ENCODE results near the gene GRIN2D. TPM values are rescaled to one million over a fixed set of nuclear protein-coding genes. Genes with fewer than 3 reads are reported as not detected.

GRIN2D gene
- total RNA-seq, 4 donors from 2014 or later = 0.42 to 0.90 (median 0.51) TPM

DNA sequence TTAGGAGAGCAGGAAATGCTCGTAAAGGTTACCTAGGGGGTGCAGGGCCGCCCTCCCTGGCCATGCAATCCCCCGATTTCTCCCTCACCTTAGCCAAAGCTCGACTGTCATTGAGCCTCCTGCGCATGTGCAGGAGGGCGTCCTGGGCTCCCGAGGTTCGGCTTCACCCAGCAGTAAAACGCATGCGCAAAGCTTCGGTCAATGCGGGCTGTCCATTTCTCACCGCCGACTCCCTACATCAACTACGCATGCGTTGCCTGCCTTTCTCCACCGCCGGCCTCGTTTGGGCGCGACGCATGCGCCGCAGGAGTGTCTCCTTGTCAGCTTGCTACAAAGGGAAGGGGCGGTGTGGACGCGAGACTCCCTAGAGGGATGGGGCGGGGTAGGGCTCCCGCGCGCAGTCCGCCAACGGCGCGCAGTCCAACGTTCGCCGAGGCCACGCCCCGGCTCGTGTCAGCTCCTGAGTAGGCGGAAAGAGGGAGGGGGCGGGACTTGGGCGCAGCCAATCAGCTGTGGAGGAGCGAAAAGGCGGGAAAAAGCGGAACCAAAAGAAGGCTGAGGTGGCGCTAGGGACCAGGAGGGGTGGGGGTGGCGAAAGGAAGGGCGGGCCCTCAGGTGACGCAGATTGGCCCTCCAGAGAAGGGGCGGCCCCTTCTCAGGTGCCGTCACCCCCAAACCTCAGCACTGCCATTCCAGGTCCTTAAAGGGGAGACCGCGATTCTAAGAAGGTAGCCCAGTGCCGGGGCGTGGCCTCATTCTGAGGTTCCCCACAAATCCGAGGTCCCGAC, 29.5 kb upstream of the GRIN2D start, which contains the start of the genes SYNGR4 and TMEM143:
SYNGR4 (plus strand) TSS at position 558 of the 788 bp plus-strand sequence. CDS start 1,476 bp downstream, outside the sequence.
TMEM143 (minus strand) TSS at position 131 of the 788 bp plus-strand sequence; CDS start at position 111, 20 bp downstream.
- Histone ChIP-seq H3K36me3 (peaks cover 0 to 17% (median 0%) of the 10 kb centered on the region in 3 donors), H3K27me3 (no peaks in the 10 kb centered on the region), H3K27ac (peak within 1 kb of the TSS; percentile 91 to 99 (median 96)), H3K4me3 (peak within 1 kb of the TSS; percentile 62 to 84 (median 74)), H3K9me3 (no peaks in the 10 kb centered on the region), H3K4me1 (peaks cover 0 to 15% (median 5%) of the 10 kb centered on the region in 4 donors)
- TF ChIP-seq, protein P1, sequence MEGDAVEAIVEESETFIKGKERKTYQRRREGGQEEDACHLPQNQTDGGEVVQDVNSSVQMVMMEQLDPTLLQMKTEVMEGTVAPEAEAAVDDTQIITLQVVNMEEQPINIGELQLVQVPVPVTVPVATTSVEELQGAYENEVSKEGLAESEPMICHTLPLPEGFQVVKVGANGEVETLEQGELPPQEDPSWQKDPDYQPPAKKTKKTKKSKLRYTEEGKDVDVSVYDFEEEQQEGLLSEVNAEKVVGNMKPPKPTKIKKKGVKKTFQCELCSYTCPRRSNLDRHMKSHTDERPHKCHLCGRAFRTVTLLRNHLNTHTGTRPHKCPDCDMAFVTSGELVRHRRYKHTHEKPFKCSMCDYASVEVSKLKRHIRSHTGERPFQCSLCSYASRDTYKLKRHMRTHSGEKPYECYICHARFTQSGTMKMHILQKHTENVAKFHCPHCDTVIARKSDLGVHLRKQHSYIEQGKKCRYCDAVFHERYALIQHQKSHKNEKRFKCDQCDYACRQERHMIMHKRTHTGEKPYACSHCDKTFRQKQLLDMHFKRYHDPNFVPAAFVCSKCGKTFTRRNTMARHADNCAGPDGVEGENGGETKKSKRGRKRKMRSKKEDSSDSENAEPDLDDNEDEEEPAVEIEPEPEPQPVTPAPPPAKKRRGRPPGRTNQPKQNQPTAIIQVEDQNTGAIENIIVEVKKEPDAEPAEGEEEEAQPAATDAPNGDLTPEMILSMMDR (IDR thresholded peaks at IDR 0.05) = peak in 1 of 5 experiments; percentile 7
- TF ChIP-seq EP300 (IDR thresholded peaks at IDR 0.05) (peak; percentile 82 to 98), POLR2A (IDR thresholded peaks at IDR 0.05) (peak in 1 of 2 donors; percentile 55)
- WGBS, 2 donors = 1 to 2% methylated on average over 44 to 54 of the region's 59 CpGs
- peak; percentile 94 to 95 for DNase-seq (ENCODE audit: low spot score in 2 of 2)

DNA sequence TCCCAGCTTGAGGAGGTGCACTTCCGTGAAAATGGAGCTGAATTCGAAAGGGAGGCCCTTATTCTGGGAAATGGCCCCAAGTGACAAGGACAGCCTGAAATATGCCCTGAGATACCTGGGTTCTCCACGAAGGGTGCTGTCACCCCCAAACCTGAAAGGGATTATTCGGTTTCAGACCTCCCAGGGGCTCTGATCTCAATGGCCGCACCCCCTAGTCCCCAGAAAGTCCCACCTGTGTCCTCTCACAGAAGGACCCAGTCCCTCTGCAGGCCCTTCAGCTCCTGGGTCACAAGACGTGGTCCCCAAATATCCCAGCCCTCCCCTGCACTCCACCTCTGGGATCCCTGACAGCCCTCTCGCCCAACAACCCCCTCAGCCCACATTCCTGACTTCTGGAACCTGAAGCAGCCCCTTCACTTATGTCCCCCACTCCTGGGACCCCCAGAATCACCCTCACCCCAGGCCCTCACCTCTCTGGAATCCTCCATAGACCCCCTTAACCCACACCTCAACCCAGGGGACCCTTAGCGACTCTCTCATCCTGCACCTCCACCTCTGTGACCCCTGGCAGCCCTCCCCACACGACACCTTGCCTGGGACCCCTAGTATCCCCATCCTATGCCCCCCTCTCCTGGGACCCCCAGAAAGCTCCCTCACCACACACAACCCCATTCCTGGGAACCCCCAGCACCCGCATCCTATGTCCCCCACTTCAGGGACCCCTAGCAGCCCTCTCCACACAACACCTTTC, 28.7 kb upstream of the GRIN2D start:
- peak overlapping the region; percentile 45 to 99 (median 94) for H3K27ac ChIP-seq
- WGBS, 2 donors = 69 to 70% methylated on average over 7 to 10 of the region's 10 CpGs
- DNase-seq (ENCODE audit: low spot score in 2 of 2) = no peak
- no peaks in the 10 kb centered on the region for H3K27me3 ChIP-seq
- TF ChIP-seq POLR2A (IDR thresholded peaks at IDR 0.05) = no peak
- TF ChIP-seq, protein P1 (IDR thresholded peaks at IDR 0.05) = no peak
- peak overlapping the region; percentile 30 to 84 (median 73) for H3K4me3 ChIP-seq
- no peaks in the 10 kb centered on the region for H3K9me3 ChIP-seq
- peaks cover 0 to 15% (median 5%) of the 10 kb centered on the region in 4 donors for H3K4me1 ChIP-seq
- peaks cover 0 to 12% (median 0%) of the 10 kb centered on the region in 3 donors for H3K36me3 ChIP-seq

DNA sequence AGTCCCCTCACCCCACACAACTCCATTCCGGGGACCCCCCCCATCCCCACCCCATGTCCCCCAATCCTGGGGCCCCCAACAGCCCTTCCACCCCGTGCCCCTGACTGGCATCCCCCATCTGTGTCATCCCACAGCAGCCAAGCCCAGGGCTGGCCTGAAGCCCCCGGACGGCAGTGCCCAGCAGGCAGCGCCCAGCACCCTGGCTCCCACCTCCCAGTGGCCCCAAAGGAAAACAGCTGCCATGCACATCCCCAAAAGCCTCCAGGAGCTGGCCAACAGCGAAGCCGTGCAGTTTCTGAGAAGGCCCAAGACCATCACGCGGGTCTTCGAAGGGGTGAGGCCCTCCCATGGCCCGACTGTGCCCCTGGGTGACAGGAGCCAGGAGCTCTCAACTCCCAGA, 27.9 kb upstream of the GRIN2D start:
- DNase-seq (ENCODE audit: low spot score in 2 of 2) = no peak
- no peaks in the 10 kb centered on the region for H3K27me3 ChIP-seq
- whole genome bisulfite sequencing, 2 donors = 98% methylated on average over 8 to 11 of the region's 11 CpGs

DNA sequence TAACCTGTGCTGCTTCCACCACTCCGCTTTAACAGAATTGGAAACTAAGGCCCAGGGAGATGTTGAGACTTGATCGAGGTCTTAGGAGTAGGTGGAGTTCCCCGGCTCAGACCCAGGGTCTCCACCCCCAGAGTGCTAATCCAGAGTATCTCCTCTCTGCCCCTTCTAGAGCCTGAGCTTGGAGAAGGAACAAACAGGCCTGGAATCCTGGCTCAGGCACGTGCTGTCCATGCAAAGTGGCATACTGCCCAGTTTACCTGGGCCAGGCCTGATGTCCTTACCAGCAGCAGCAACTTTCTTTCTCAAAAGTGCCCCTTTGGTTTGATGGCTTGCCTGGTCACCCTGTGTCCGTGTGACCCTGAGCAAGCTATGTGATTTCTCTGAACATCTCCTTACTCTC, 25.6 kb upstream of the GRIN2D start:
- WGBS, 2 donors = 54 to 61% methylated on average over 5 of the region's 5 CpGs
- no peaks in the 10 kb centered on the region for H3K36me3 ChIP-seq
- no peaks in the 10 kb centered on the region for H3K9me3 ChIP-seq
- no peaks in the 10 kb centered on the region for H3K27me3 ChIP-seq
- DNase-seq (ENCODE audit: low spot score in 2 of 2) = no peak
- no peak overlapping the region for H3K4me3 ChIP-seq
- peaks cover 0 to 10% (median 5%) of the 10 kb centered on the region in 4 donors for H3K4me1 ChIP-seq
- no peak for TF ChIP-seq EP300 (IDR thresholded peaks at IDR 0.05)
- TF ChIP-seq, protein P1 (IDR thresholded peaks at IDR 0.05) = no peak
- TF ChIP-seq POLR2A (IDR thresholded peaks at IDR 0.05) = no peak
- no peak overlapping the region for H3K27ac ChIP-seq

More for the DNA sequence above, 27.9 kb upstream of the GRIN2D start:
- Histone ChIP-seq H3K4me3 (no peak overlapping the region), H3K9me3 (no peaks in the 10 kb centered on the region), H3K36me3 (peaks cover 0 to 3% (median 0%) of the 10 kb centered on the region in 3 donors), H3K4me1 (peaks cover 0 to 15% (median 5%) of the 10 kb centered on the region in 4 donors), H3K27ac (no peak overlapping the region)
- TF ChIP-seq EP300 (IDR thresholded peaks at IDR 0.05) (no peak), POLR2A (IDR thresholded peaks at IDR 0.05) (no peak)
- TF ChIP-seq, protein P1 (IDR thresholded peaks at IDR 0.05) = no peak
